ENCODE measurements around the gene PLD3.
"Not testable (repeated sequence)": the region's sequence is repeated elsewhere in the genome, so short reads cannot be mapped to it uniquely, and the experiment has no call there.

The PLD3 gene

DNA sequence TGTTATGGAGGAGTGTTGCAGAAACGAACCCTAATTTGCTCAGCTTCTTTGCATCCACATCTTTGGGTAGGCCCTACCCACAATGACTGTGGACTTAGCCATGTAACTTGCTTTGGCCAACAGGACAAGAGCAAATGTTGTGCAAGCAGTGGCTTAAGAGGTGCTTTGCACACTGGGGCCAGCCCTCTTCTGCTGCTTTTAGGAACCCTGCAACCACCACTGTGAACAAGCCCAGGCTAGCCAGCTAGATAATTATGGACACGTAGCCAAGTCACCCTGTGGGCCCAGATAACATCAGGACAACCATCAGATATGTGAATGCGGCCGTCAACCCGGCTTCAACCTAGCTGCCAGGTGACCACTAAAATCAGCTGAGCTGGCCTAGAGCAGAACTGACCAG is 17.4 kb upstream of the PLD3 start:
- Histone ChIP-seq H3K4me2 (ENCODE audit: low read length) (no peak overlapping the region), H3K27me3 (ENCODE audit: control insufficient read depth, low read length) (no peaks in the 10 kb centered on the region), H3K4me3 (ENCODE audit: low read length) (no peak overlapping the region), H3F3A (ENCODE audit: control insufficient read depth, insufficient read depth) (no peaks in the 10 kb centered on the region), H3K27ac (ENCODE audit: low read depth, low read length) (no peak overlapping the region), H3K9me3 (ENCODE audit: control insufficient read depth, insufficient read depth, low read length) (no peaks in the 10 kb centered on the region), H3K9me2 (replicated peaks; ENCODE audit: control insufficient read depth, low read length) (no peaks in the 10 kb centered on the region), H4K20me1 (ENCODE audit: control insufficient read depth, insufficient read depth, low read depth, low read length) (no peaks in the 10 kb centered on the region), H3K4me1 (ENCODE audit: control insufficient read depth, low read length) (no peaks in the 10 kb centered on the region), H3K79me2 (ENCODE audit: control insufficient read depth, low read length) (no peaks in the 10 kb centered on the region), H3K36me3 (ENCODE audit: control insufficient read depth, low read length) (peaks cover 64% of the 10 kb centered on the region)
- TF ChIP-seq, protein P1, sequence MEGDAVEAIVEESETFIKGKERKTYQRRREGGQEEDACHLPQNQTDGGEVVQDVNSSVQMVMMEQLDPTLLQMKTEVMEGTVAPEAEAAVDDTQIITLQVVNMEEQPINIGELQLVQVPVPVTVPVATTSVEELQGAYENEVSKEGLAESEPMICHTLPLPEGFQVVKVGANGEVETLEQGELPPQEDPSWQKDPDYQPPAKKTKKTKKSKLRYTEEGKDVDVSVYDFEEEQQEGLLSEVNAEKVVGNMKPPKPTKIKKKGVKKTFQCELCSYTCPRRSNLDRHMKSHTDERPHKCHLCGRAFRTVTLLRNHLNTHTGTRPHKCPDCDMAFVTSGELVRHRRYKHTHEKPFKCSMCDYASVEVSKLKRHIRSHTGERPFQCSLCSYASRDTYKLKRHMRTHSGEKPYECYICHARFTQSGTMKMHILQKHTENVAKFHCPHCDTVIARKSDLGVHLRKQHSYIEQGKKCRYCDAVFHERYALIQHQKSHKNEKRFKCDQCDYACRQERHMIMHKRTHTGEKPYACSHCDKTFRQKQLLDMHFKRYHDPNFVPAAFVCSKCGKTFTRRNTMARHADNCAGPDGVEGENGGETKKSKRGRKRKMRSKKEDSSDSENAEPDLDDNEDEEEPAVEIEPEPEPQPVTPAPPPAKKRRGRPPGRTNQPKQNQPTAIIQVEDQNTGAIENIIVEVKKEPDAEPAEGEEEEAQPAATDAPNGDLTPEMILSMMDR (IDR thresholded peaks at IDR 0.05; ENCODE audit: low read depth, low read length, poor library complexity, severe bottlenecking) = no peak
- TF ChIP-seq EZH2phosphoT487 (IDR thresholded peaks at IDR 0.05; ENCODE audit: borderline replicate concordance, low read length) = no peak

DNA sequence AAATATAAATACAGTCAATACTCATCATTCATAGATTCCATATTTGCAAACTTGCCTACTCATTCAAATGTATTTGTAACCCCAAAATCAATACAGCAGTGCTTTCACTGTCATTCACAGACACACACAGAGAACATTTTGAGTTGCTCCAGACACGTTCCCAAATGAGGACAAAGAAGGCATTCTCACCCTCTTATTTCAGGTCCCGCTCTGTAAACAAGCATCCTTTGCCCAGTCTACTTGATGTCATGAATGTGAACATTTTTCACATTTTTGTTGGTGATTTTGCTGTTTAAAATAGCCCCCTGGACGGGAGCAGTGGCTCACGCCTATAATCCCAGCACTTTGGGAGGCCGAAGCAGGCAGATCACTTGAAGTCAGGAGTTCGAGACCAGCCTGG is 15.8 kb upstream of the PLD3 start:
- H3K36me3 ChIP-seq (ENCODE audit: control insufficient read depth, low read length) = peaks cover 61% of the 10 kb centered on the region
- H4K20me1 ChIP-seq (ENCODE audit: control insufficient read depth, insufficient read depth, low read depth, low read length) = no peaks in the 10 kb centered on the region

DNA sequence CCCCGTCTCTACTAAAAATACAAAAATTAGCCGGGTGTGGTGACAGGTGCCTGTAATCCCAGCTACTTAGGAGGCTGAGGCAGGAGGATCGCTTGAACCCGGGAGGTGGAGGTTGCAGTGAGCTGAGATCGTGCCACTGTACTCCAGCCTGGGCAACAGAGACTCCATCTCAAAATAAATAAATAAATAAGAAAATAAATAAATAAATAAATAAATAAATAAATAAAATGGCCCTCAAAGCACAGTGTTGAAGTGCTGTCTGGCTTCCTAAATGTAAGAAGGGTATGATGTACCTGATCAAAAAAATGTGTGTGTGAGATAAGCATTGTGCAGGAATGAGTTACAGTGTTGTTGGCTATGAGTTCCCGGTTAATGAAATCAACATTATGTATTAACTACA is 15.4 kb upstream of the PLD3 start:
- H3F3A ChIP-seq (ENCODE audit: control insufficient read depth, insufficient read depth); H3K27me3 ChIP-seq (ENCODE audit: control insufficient read depth, low read length); H4K20me1 ChIP-seq (ENCODE audit: control insufficient read depth, insufficient read depth, low read depth, low read length); H3K9me2 ChIP-seq (replicated peaks; ENCODE audit: control insufficient read depth, low read length); H3K9me3 ChIP-seq (ENCODE audit: control insufficient read depth, insufficient read depth, low read length); H3K4me2 ChIP-seq (ENCODE audit: low read length); H3K4me3 ChIP-seq (ENCODE audit: low read length); H3K4me1 ChIP-seq (ENCODE audit: control insufficient read depth, low read length); H3K27ac ChIP-seq (ENCODE audit: low read depth, low read length): not testable (repeated sequence)
- peaks cover 12% of the 10 kb centered on the region; the same call in 1 of the 2 replicates for H3K79me2 ChIP-seq (ENCODE audit: control insufficient read depth, low read length)
- H3K36me3 ChIP-seq (ENCODE audit: control insufficient read depth, low read length) = peaks cover 56% of the 10 kb centered on the region

More for the DNA sequence above, 15.8 kb upstream of the PLD3 start:
- Histone ChIP-seq H3K27ac (ENCODE audit: low read depth, low read length) (no peak overlapping the region), H3K79me2 (ENCODE audit: control insufficient read depth, low read length) (peaks cover 9% of the 10 kb centered on the region; the same call in 1 of the 2 replicates), H3K4me2 (ENCODE audit: low read length) (no peak overlapping the region), H3F3A (ENCODE audit: control insufficient read depth, insufficient read depth) (no peaks in the 10 kb centered on the region), H3K4me3 (ENCODE audit: low read length) (no peak overlapping the region), H3K27me3 (ENCODE audit: control insufficient read depth, low read length) (no peaks in the 10 kb centered on the region), H3K9me3 (ENCODE audit: control insufficient read depth, insufficient read depth, low read length) (no peaks in the 10 kb centered on the region), H3K9me2 (replicated peaks; ENCODE audit: control insufficient read depth, low read length) (no peaks in the 10 kb centered on the region), H3K4me1 (ENCODE audit: control insufficient read depth, low read length) (no peaks in the 10 kb centered on the region)
- no peak for TF ChIP-seq EZH2phosphoT487 (IDR thresholded peaks at IDR 0.05; ENCODE audit: borderline replicate concordance, low read length)
- TF ChIP-seq, protein P1 (IDR thresholded peaks at IDR 0.05; ENCODE audit: low read depth, low read length, poor library complexity, severe bottlenecking) = no peak

DNA sequence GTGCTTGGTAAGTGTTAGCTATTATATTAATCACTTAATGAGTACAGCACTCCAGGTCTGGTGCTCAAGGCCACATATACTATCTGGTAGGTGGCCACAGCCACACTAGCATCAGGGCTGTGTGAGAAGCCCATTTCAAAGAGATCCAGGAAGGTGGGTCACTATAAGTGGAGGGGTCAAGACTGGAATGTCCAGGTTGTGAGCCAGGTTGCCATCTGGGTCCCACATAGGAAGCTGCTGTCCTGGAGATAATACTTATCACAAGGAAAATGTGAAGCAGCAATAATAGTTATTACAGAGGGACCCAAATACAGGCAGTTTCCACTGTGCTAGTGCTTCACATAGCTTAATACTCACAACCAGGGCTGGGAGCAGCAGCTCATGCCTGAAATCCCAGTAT is 13.4 kb upstream of the PLD3 start:
- no peaks in the 10 kb centered on the region for H4K20me1 ChIP-seq (ENCODE audit: control insufficient read depth, insufficient read depth, low read depth, low read length)
- no peaks in the 10 kb centered on the region for H3K9me2 ChIP-seq (replicated peaks; ENCODE audit: control insufficient read depth, low read length)

More for the DNA sequence above, 13.4 kb upstream of the PLD3 start:
- Histone ChIP-seq H3K36me3 (ENCODE audit: control insufficient read depth, low read length) (peaks cover 53% of the 10 kb centered on the region), H3K4me2 (ENCODE audit: low read length) (no peak overlapping the region), H3K27me3 (ENCODE audit: control insufficient read depth, low read length) (no peaks in the 10 kb centered on the region), H3K4me1 (ENCODE audit: control insufficient read depth, low read length) (no peaks in the 10 kb centered on the region), H3K27ac (ENCODE audit: low read depth, low read length) (no peak overlapping the region), H3F3A (ENCODE audit: control insufficient read depth, insufficient read depth) (no peaks in the 10 kb centered on the region), H3K79me2 (ENCODE audit: control insufficient read depth, low read length) (peaks cover 21% of the 10 kb centered on the region), H3K4me3 (ENCODE audit: low read length) (no peak overlapping the region), H3K9me3 (ENCODE audit: control insufficient read depth, insufficient read depth, low read length) (no peaks in the 10 kb centered on the region)
- TF ChIP-seq, protein P1 (IDR thresholded peaks at IDR 0.05; ENCODE audit: low read depth, low read length, poor library complexity, severe bottlenecking) = no peak
- no peak for TF ChIP-seq EZH2phosphoT487 (IDR thresholded peaks at IDR 0.05; ENCODE audit: borderline replicate concordance, low read length)
